ENCODE results near the gene URB1. TPM values are rescaled to one million over a fixed set of nuclear protein-coding genes. Genes with fewer than 3 reads are reported as not detected.

The URB1 gene
- total and polyA plus RNA-seq, 2 experiments from 2014 or later = 3.4 to 10.1 TPM

- H3K4me3 ChIP-seq = no peak overlapping the region
- no peaks in the 10 kb centered on the region for H3K27me3 ChIP-seq
- H2AFZ ChIP-seq = no peak overlapping the region
- no peaks in the 10 kb centered on the region for H4K20me1 ChIP-seq (ENCODE audit: insufficient read depth, poor library complexity, severe bottlenecking)
- H3K27ac ChIP-seq = no peak overlapping the region
- H3K36me3 ChIP-seq (replicated peaks; ENCODE audit: insufficient read depth, low read depth) = no peaks in the 10 kb centered on the region
- H3K4me2 ChIP-seq = no peak overlapping the region
- WGBS (ENCODE audit: low lambda C conversion rate, missing lambda C conversion rate) = 94% methylated on average over 12 of the region's 12 CpGs
- no peak for DNase-seq (ENCODE audit: low spot score)
- H3K9me3 ChIP-seq (ENCODE audit: low read depth) = no peaks in the 10 kb centered on the region
- H3K79me2 ChIP-seq = no peaks in the 10 kb centered on the region
- TF ChIP-seq EZH2phosphoT487 (IDR thresholded peaks at IDR 0.05; ENCODE audit: low read depth, severe bottlenecking, unreplicated experiment) (no peak), CTCF (IDR thresholded peaks at IDR 0.05; ENCODE audit: poor library complexity) (no peak), EZH2 (IDR thresholded peaks at IDR 0.05; ENCODE audit: borderline replicate concordance) (no peak)
- no peaks in the 10 kb centered on the region for H3K4me1 ChIP-seq (ENCODE audit: insufficient read depth)
- no peaks in the 10 kb centered on the region for H3K9me2 ChIP-seq (replicated peaks; ENCODE audit: insufficient read depth)
These were observed 70.7 kb downstream of the URB1 start for GRCh38 chr21:32322103-32322502.

GRCh38 chr21:32321480-32321879 lies 71.3 kb downstream of the URB1 start:
- no peak for DNase-seq (ENCODE audit: low spot score)
- Histone ChIP-seq H3K4me3 (no peak overlapping the region), H3K4me2 (no peak overlapping the region), H3K9me2 (replicated peaks; ENCODE audit: insufficient read depth) (no peaks in the 10 kb centered on the region), H3K36me3 (replicated peaks; ENCODE audit: insufficient read depth, low read depth) (no peaks in the 10 kb centered on the region), H3K9me3 (ENCODE audit: low read depth) (no peaks in the 10 kb centered on the region), H3K4me1 (ENCODE audit: insufficient read depth) (no peaks in the 10 kb centered on the region), H4K20me1 (ENCODE audit: insufficient read depth, poor library complexity, severe bottlenecking) (no peaks in the 10 kb centered on the region), H2AFZ (no peak overlapping the region), H3K79me2 (no peaks in the 10 kb centered on the region), H3K27ac (no peak overlapping the region), H3K27me3 (no peaks in the 10 kb centered on the region)
- no peak for TF ChIP-seq EZH2 (IDR thresholded peaks at IDR 0.05; ENCODE audit: borderline replicate concordance)
- TF ChIP-seq EZH2phosphoT487 (IDR thresholded peaks at IDR 0.05; ENCODE audit: low read depth, severe bottlenecking, unreplicated experiment) = no peak
- TF ChIP-seq CTCF (IDR thresholded peaks at IDR 0.05; ENCODE audit: poor library complexity) = no peak
- 95% methylated on average over 13 of the region's 13 CpGs for WGBS (ENCODE audit: low lambda C conversion rate, missing lambda C conversion rate)

- no peaks in the 10 kb centered on the region for H3K4me1 ChIP-seq (ENCODE audit: insufficient read depth)
- H3K36me3 ChIP-seq (replicated peaks; ENCODE audit: insufficient read depth, low read depth) = no peaks in the 10 kb centered on the region
- DNase-seq (ENCODE audit: low spot score) = no peak
- TF ChIP-seq EZH2phosphoT487 (IDR thresholded peaks at IDR 0.05; ENCODE audit: low read depth, severe bottlenecking, unreplicated experiment) (no peak), CTCF (IDR thresholded peaks at IDR 0.05; ENCODE audit: poor library complexity) (no peak), EZH2 (IDR thresholded peaks at IDR 0.05; ENCODE audit: borderline replicate concordance) (no peak)
- H3K27ac ChIP-seq = no peak overlapping the region
- no peak overlapping the region for H2AFZ ChIP-seq
- no peaks in the 10 kb centered on the region for H3K9me2 ChIP-seq (replicated peaks; ENCODE audit: insufficient read depth)
- 98% methylated on average over 13 of the region's 13 CpGs for WGBS (ENCODE audit: low lambda C conversion rate, missing lambda C conversion rate)
- H3K27me3 ChIP-seq = no peaks in the 10 kb centered on the region
- no peaks in the 10 kb centered on the region for H3K79me2 ChIP-seq
- H4K20me1 ChIP-seq (ENCODE audit: insufficient read depth, poor library complexity, severe bottlenecking) = no peaks in the 10 kb centered on the region
- H3K9me3 ChIP-seq (ENCODE audit: low read depth) = no peaks in the 10 kb centered on the region
- no peak overlapping the region for H3K4me3 ChIP-seq
- no peak overlapping the region for H3K4me2 ChIP-seq
These were observed 72.1 kb downstream of the URB1 start for GRCh38 chr21:32320726-32321125.

- TF ChIP-seq CTCF (IDR thresholded peaks at IDR 0.05; ENCODE audit: poor library complexity) (no peak), EZH2 (IDR thresholded peaks at IDR 0.05; ENCODE audit: borderline replicate concordance) (no peak), EZH2phosphoT487 (IDR thresholded peaks at IDR 0.05; ENCODE audit: low read depth, severe bottlenecking, unreplicated experiment) (no peak)
- no peak for DNase-seq (ENCODE audit: low spot score)
- Histone ChIP-seq H4K20me1 (ENCODE audit: insufficient read depth, poor library complexity, severe bottlenecking) (no peaks in the 10 kb centered on the region), H3K27ac (no peak overlapping the region), H3K4me3 (no peak overlapping the region), H3K9me2 (replicated peaks; ENCODE audit: insufficient read depth) (no peaks in the 10 kb centered on the region), H3K36me3 (replicated peaks; ENCODE audit: insufficient read depth, low read depth) (no peaks in the 10 kb centered on the region), H2AFZ (no peak overlapping the region), H3K4me1 (ENCODE audit: insufficient read depth) (no peaks in the 10 kb centered on the region), H3K4me2 (no peak overlapping the region), H3K9me3 (ENCODE audit: low read depth) (no peaks in the 10 kb centered on the region), H3K27me3 (no peaks in the 10 kb centered on the region), H3K79me2 (no peaks in the 10 kb centered on the region)
- WGBS (ENCODE audit: low lambda C conversion rate, missing lambda C conversion rate) = 91% methylated on average over 6 of the region's 6 CpGs
These were observed 72.8 kb downstream of the URB1 start for GRCh38 chr21:32320059-32320458.

All from hepatocyte (in vitro differentiated cells).